CD4-positive, alpha-beta T cell treated with Interleukin-4 for 1 hour (primary cell): ENCODE data around the gene ZNF574.
"Not testable (repeated sequence)": the region's sequence is repeated elsewhere in the genome, so short reads cannot be mapped to it uniquely, and the experiment has no call there.

Source experiments
- DNase-seq, 2 donors: peaks; one replicate each; pipeline ENCODE4 v3.0.0-alpha.2; 2020 to 2022

The ZNF574 gene, protein sequence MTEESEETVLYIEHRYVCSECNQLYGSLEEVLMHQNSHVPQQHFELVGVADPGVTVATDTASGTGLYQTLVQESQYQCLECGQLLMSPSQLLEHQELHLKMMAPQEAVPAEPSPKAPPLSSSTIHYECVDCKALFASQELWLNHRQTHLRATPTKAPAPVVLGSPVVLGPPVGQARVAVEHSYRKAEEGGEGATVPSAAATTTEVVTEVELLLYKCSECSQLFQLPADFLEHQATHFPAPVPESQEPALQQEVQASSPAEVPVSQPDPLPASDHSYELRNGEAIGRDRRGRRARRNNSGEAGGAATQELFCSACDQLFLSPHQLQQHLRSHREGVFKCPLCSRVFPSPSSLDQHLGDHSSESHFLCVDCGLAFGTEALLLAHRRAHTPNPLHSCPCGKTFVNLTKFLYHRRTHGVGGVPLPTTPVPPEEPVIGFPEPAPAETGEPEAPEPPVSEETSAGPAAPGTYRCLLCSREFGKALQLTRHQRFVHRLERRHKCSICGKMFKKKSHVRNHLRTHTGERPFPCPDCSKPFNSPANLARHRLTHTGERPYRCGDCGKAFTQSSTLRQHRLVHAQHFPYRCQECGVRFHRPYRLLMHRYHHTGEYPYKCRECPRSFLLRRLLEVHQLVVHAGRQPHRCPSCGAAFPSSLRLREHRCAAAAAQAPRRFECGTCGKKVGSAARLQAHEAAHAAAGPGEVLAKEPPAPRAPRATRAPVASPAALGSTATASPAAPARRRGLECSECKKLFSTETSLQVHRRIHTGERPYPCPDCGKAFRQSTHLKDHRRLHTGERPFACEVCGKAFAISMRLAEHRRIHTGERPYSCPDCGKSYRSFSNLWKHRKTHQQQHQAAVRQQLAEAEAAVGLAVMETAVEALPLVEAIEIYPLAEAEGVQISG

DNA sequence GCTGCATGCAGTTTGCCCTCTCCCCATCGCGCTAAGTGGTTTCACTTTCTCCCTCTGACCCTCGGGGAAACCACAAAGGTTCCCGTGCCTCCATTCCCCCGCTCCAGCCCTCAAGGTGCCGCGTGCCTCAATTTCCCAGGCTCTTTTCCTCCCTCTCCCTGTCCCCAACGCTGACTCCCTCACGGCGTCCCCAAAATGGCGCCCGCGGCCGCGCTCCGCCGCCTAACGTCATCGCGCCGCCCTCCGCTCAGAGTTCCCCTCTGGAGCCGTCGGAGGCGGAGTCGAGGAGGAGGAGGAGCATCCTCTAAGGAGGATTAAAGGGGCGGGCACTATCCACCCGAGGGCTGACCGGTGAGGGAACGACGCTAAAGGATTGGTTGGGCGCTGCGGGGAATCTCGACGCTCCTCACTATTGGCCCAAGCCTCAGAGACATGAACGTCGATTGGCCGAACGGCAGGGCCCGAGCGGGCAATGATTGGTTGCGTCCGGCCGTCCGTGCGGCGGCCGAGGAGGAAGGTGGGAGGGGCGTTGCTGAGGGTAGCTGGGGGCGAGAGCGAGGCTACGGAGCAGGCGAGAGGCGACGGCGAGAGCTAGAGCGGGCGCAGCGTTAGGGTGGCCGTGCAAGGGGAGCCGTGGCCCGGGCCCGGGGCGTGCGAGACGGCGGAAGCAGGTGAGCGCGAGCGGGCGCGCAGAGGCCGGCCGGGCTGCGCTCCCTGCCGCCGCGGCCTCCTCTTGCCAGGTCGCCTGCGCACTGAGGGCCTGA is at the start of gene ZNF574:
ZNF574 (plus strand) TSS at position 551 of the 764 bp plus-strand sequence. CDS start 2,441 bp downstream, outside the sequence.
- DNase-seq = peak; percentile 99

DNA sequence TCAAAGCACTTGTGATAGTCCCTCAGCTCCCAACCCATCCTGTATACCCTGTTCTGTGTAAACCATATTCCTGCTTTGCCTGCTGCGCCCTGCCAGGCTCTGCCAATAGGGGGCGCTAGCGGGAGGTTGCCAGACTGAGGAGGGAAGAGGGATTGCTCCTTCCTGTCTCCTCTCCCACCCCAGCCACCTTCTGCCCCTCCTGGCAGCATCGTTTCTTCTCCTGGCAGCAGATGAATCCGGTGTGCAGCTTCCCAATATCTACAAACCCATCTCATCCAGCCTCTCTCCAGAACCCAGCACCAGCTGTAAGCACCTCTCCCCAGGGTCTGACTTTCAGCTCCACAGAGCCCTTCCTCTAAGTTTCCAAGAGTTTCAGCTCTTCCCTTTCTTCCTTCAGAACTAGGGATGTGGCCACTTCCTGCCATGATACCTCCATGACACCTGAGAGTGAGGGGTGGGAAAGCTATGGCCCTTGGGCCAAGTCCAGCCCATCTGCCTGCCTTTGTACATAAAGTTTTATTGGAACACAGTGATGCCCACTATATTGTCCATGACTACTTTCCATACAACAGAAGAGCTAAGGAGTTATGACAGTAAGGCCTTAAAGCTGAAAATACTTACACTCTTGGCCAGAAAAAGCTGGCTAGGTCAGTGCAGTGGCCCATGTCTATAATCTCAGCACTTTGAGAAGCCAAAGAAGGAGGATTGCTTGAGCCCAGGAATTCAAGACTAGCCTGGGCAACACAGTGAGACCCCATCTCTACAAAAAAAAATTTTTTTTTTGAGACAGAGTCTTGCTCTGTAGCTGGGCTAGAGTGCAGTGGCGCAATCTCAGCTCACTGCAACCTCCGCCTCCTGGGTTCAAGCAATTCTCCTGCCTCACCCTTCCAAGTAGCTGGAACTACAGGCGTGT is 47.4 kb upstream of the ZNF574 start:
- DNase-seq = no peak

DNA sequence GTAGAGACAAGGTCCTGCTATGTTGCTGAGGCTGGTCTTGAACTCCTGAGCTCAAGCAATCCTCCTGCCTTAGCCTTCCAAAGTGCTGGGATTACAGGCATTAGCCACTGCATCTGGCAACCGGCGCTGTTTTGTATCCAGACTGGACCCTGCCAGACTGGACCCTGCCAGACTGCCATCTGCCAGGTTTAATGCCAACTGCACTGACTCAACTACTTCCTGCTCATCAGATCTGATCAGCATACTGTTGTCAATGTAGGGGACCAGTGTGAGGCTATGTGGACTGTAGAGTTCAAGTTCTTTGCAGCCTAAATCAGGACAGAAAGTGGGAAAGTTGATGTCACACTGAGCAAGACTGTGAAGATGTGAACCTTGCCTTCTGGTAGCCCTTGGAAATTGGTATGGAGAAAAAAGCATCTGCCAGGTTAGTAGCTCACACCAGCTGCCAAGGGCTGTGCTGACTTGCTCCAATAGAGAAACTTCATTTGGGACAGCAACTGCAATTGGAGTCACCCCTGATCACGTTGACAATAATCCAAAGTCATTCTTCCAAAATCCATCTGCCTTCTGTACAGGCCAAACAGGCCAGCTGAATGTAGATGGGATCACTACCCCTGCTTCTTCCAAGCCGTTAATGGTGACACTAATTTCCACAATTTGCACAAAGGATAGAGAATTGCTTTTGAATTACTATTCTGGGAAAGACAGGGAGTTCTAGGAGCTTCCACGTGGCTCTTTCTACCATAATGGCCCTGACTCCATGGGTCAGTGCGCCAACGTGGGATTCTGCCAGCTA is 45.1 kb upstream of the ZNF574 start:
- DNase-seq = no peak

- no peak for DNase-seq
Measured at GRCh38 chr19:42032431-42032830, 43.5 kb upstream of the ZNF574 start.

GRCh38 chr19:42033413-42033812 is 42.6 kb upstream of the ZNF574 start:
- no peak for DNase-seq

- DNase-seq = peak; percentile 63 to 70
Measured at GRCh38 chr19:42034640-42035391, 41.1 kb upstream of the ZNF574 start.

DNA sequence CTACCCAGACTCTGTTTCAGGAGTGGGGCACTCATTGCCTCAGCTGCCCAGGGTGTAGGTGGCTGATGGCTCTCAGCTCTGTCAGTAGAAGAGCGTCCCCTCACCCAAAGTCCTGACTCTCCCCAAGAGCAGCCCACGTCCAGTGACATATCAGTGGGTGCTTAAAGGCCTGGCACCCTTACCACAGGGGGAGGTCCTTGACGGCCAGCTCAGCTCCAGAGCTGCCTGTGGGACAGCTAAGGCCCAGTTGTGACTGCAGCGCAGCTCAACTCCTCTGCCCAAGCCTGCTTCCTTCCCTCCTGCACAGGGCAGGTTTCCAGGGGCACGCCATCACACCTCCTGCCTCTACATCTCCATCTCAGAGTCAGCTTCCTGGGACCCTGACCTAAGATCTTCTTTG is 38.3 kb upstream of the ZNF574 start:
- no peak for DNase-seq

DNA sequence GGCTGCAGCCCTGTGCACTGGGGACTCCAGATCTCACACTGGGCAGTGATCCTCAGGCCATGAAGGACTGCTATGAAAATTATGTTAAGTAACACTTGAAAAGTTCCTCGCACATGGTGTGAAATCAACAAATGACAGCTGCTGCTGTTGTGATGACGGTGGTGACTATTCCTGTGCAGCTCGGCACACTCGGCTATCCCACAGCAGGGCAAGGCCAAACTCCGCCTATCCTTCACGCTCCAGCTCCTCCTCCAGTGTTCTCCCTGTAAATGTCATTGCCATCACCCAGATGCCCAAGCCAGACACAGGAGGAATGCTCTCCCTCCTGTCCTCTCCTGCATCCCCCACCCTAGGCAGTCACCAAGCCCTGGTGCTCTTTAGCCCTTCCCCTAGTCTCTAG is 37.3 kb upstream of the ZNF574 start:
- no peak for DNase-seq

- no peak for DNase-seq
Measured at GRCh38 chr19:42040031-42040430, 35.9 kb upstream of the ZNF574 start.

DNA sequence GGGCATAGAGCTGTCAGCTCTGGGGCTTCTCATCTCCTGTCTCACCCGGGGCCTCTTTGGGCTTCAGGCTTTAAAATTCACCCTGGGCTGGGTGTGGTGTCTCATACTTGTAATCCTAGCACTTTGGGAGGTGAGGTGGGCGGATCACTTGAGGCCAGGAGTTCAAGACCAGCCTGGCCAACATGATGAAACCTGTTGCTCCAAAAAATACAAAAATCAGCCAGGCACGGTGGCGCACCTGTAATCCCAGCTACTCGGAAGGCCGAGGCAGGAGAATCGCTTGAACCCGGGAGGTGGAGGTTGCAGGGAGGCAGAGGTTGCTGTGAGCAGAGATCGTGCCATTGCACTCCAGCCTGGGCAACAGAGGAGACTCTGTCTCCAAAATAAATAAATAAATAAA is 35.5 kb upstream of the ZNF574 start:
- not testable (repeated sequence) for DNase-seq

- DNase-seq = no peak
Measured at GRCh38 chr19:42042455-42043170, 33.4 kb upstream of the ZNF574 start.

GRCh38 chr19:42045575-42045974 is 30.4 kb upstream of the ZNF574 start:
- DNase-seq = no peak

DNA sequence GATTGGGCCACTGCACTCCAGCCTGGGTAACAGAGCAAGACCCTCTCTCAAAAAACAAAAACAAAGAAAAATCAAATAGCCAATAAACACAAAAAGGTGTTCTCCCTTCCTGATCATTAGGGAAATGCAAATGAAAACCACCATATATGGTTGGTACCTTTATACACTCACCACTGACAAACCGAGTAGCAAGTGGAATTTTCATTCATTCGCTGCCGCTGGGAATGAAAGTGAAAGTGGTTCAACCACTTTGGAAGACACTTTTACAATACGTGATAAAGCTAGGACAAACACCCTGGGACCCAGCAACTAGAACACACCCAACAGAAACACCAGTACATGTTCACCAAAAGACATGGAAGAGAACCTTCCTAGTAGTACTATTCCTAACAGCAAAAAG is 27.0 kb upstream of the ZNF574 start:
- DNase-seq = peak in 1 of 2 donors; percentile 14

DNA sequence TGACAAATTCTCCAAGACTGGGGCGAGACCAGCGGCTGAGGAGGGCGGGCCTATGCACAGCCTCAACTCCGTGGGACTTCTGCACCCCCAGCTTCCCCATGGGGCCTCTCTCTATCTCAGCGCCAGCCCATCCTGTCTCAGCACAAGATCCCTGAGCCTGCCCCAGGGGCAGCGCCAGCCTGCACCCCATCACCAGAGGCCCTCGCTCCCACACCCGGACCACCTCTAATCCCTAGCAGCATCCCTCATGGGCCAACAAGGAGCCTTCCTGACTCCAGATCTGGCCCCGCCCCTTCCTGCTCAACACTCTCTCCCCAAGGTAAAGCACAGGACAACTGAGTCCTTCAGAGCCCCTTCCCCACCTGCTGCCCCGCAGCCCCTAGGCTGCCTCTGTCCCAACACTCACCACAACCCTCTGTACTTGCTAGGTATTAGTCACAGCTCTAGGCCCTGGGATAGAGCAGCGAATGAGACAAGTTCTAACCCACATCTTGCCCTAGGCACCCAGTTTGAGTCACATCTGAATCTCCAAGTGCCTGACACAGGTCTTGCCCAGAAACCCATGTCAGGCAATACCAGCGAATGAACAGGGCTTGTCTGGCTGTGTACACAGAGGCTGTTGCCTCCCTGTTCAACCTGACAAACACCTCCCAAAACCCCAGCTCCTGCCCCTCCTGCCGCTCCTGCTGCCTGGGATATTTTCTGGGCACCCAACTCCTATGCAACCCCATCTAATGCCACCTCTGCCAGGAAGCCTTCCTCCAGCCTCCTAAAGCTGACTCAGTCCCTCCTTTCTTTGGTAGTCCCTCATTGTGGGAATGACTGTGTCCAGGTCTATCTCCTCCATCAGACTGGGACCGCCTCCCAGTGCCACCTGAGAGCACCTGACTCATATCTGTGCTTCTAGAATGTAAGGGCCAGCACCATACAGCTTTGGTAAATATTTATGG is 24.5 kb upstream of the ZNF574 start:
- no peak for DNase-seq

DNA sequence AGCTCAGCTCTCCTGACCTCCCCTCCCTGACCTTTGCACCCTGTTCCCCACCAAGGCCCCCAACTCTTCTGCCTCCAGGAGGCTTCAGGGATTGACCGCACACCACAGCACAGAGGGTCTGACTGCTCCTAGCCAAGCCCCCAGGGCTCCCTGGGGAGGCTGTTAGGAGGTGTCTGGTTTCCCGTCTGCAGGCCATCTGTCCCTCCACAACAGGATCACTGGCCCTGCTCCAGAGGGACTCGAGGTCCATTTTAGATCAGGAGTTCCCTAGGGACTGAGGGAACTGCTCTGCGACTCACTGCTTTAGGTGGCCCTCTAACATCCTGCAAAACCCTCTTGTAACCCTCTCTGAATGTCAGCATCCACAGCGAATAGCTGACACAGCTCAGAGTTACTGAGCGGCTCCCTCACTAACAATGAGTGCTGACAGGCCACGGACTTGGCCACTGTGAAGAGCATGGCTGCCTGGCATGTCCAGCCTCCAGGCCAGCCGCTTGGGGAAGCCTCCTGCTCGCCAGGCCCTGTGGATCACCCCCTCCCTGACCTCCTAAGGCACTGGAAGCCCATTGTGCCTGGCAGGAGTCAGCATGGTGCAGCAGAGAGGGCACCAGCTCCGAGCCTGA is 23.6 kb upstream of the ZNF574 start:
- no peak for DNase-seq

GRCh38 chr19:42053037-42053935 is 22.7 kb upstream of the ZNF574 start:
- DNase-seq = no peak

- no peak for DNase-seq
Measured at GRCh38 chr19:42054205-42054604, 21.8 kb upstream of the ZNF574 start.
